Activated T-helper 1 cell treated with Interleukin-2 at 50 U/mL for 16 hours (primary cell): ENCODE data around the gene FUS.

Source experiments
- DNase-seq: peaks from one replicate; pipeline ENCODE4 v3.0.0-alpha.2; 2020; ENCODE audit warnings: low read depth

FUS gene

DNA sequence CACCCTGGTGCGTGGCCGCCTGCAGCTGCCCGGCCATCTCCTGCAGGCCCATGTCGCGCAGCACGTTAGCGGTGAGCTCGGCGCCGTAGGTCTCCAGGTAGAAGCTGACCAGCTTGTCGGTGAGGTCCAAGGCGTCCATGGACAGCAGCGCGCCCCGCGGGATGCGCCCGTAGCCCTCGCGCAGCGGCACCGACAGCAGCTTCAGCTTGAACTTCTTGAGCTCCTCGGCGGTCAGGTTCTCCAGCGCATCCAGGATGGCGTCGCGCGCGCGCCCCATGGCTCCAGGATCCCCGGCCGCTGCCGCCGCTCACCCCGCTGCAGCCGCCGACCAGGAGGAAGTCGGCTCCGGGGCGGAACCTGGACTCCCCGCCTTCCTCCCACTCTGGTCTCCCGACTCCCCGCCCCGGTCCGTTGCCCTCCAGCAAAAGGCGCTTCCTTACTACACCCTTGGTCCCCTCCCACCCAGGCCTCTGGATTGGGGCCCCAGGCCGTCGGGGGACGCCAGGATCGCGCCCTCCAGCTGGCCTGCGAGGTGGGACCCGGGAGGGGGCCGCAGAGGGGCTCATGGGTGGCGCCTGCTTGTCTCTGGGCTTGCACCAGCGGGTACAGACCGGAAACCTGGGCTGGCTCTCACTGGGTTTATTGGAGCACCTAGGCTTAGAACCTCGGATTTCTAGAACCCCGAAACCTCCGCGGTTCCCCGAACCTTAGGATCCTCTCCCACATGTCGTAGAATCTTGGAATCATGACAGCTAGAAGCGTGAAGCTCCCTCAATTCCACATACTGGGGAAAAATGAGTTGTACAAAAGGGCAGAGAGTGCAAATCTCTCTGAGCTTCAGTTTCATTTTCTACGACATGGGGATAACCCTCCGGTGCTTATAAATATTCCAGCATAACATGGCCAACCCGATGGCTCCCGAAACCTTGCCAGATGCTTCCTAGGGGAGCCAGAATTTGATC is 22.8 kb downstream of the FUS start, which contains the start of gene PYCARD:
TSS of gene PYCARD (minus strand) at position 347 of the 962 bp plus-strand sequence. CDS start at position 277, 70 bp downstream.
- no peak for DNase-seq

DNA sequence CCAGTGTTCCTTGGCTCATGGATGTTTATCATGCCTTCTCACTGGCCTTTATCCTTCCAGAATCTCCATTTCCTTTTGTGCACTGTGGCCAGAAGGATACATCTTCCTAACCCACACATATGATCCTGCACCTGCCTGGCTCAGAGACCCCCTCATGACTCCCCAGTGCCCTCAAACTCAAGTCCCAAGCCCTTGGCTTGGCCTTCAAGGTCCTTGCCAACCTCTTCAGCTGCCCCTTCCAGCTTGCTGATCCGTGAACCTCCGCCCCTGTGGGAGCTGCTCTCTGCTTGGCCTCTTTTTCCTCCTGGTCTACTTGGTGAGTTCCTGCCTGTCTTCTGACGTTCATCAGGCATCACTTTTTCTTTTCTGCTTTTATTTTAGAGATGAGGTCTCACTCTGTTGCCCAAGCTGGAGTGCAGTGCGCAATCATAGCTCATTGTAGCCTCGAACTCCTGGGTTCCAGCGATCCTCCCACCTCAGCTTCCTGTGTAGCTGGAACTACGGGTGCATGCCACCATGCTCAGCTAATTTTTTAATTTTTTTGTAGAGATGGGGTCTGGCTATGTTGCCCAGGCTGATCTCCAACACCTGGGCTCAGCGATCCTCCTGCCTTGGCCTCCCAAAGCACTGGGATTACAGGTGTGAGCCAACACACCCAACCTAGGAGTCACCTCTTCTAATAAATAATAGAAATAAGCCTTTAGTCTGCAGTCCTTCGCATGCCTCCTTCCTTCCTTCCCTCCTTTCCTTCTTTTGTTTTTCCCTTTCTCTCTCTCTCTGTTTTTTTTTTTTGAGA is 25.1 kb downstream of the FUS start:
- DNase-seq: no peak

DNA sequence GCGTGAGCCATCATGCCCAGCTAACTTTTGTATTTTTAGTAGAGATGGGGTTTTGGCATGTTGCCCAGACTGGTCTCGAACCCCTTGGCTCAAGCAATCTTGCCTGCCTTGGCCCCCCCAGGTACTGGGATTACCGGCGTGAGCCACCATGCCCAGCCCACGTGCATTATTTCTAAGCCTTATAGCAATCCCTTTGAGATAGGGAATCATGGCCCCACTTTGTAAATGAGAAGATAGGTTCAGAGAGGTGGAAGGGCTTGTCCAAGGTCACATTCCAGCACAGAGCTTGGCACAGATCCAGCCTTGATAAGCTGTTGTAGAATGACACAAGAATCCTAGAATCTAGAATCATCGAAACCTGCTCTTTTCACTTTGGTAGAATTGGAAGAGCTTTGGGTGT is 26.8 kb downstream of the FUS start:
- no peak for DNase-seq

DNA sequence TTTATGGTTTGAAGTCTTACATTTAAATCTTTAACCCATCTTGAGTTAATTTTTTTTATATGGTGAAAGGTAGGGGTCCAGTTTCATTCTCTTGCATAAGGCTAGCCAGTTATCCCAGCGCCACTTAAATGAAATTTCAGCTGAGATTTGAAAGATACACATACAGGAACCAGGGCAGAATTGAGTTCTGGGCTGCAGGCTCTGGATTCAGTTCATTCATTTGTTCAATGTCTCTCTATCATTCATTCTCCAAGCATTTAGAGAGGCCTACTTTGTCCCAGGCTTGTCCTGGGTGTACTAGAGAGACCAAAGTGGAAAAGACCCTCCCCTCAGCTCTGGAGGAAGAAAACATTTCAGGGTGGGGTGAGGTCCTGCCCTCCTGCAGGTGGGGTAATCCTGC is 33.4 kb downstream of the FUS start:
- no peak for DNase-seq

DNA sequence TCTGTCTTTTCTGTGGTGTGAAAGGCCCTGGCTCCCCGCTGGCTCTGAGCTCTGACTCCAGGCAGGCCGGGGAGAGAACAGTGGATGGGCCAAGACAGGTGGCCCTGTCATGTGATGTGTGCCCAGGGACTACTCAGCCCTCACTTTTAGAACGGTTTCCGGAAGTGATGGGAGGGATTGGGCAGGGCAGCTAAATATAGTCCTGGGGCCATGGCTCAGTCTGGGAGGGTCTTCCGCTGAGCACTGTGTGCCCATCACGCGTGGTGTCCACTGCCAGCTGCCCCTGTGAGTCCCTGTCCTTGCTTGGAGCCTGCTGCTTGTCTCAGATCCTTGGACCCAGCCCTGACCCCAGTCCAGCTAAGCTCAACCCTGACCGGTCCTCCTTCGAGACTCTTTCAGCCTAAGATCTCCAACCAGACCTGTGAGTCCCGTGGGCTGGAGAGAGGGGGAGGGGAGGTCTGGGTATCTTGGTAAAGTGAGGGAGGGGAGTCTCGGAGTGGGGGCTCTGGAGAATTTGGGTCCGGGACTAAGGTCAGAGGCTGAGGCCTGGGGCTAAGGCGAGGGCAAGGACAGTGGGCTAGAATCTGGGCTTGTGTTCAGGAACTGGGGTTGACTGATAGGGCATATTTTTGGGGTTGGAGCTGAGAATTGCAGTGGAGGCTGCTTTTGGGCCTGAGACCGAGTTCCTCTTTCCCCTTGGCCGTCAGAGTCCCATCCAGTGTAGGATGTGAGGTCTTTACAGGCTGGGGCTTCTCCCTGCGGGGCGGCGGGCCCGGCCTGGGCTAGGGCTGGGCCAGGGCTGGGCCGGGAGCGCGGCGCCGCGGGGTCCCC is 34.2 kb downstream of the FUS start, which contains the start of gene TRIM72:
TSS of gene TRIM72 (plus strand) at position 243 of the 831 bp plus-strand sequence. CDS start 620 bp downstream, outside the sequence.
- DNase-seq: no peak

DNA sequence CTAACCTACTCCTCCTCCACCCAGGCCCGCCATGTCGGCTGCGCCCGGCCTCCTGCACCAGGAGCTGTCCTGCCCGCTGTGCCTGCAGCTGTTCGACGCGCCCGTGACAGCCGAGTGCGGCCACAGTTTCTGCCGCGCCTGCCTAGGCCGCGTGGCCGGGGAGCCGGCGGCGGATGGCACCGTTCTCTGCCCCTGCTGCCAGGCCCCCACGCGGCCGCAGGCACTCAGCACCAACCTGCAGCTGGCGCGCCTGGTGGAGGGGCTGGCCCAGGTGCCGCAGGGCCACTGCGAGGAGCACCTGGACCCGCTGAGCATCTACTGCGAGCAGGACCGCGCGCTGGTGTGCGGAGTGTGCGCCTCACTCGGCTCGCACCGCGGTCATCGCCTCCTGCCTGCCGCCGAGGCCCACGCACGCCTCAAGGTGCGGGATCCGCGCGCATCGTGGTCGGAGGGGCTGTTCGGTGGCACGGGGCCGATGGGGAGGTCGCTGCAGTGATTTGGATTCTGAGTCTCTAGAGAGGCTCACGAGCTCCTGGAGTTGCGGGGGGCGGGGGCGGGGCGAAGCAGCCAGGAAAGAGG is 34.9 kb downstream of the FUS start:
- DNase-seq: no peak

DNA sequence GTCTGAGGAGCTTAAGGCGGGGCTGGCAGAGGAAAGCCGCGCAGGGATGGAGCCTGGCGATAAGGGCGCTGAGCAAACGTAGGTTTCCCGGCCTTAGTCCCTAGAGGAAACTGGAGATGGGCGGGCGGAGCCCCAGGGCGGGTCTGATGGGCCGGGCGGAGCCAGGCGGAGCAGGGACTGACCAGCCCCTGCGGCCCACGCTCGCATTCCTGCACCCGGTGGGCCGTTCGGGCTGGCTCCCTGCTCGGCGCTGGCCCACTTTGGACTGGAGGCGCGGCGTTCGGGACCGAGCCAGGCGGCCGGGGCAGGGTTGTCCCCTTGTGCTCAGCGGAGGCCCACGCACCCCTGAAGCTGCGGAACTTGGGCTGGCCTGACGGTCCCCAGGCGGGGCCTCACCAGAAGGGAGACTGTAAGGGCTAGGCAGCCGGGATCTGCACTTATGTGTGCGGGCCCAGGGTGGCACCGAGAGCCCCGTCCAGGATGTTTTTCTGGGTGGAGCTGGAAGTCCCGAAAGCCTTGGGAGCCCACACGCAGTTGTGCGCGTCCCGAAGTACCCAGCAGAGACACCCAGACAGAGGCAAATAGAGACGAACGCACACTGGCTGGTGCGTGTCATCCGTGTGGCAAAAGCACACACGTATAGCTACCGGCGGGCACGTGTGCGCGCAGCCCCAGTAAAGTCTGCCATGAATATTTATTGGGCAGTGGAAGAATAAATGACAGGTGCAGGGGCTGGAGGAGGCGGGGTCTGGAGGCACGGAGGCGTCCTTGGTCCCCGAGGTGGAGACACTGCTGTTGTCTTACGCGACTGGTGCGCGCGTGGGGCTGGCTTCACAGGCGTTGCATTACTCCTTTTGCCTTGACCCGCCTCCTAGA is 35.6 kb downstream of the FUS start:
- no peak for DNase-seq

DNA sequence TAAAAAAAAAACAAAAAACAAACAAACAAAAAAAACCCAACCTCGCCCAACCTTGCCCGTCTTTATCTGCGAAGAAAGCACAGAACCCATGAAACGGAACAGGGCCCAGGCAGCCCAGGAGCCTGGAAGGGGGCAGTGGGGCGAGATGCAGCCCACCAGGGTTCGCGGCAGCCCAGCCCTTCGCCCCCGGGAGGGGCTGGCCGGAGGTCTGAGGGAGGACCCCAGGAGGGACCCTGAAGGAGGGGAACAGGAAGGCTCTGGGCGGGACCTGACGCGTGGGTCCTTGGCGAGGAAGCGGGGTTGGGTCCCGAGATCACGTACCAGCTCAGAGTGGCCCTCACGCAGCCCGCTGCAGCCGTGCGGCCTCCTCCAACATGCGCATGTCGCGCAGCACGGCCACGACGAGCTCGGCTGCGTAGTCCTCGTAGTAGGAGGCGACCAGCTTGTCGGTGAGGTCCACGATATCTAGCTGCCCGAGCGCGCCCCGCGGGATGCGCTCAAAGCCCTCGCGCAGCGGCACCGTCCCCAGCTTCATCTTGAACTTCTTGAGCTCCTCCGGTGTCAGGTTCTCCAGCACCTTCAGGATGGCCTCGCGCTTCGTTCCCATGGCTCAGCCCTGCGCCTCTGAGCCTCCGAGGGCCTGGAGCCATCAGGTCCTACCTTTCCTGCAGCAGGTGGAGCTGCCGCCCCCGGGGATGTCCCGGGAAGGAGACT is 36.6 kb downstream of the FUS start, which contains the start of gene PYDC1:
TSS of gene PYDC1 (minus strand) at position 714 of the 714 bp plus-strand sequence. CDS start at position 607, 107 bp downstream.
- no peak for DNase-seq

DNA sequence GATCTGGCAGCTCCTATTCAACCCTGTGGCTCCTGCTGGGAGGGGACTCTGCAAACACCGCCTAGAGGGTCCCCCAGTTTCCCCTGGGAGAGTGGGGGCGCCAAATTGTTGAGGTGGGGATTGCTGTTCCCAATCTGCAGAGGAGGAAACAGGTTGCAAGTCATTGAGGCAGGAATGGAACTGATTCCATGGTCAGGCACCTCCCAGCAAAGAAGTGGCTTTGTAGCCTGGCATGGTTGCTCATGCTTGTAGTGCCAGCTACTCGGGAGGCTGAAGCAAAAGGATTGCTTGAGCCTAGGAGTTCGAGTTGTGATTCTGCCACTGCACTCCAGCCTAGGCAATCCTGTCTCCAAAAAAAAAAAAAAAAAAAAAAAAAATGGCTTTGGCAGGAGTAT is 37.2 kb downstream of the FUS start:
- DNase-seq: no peak

DNA sequence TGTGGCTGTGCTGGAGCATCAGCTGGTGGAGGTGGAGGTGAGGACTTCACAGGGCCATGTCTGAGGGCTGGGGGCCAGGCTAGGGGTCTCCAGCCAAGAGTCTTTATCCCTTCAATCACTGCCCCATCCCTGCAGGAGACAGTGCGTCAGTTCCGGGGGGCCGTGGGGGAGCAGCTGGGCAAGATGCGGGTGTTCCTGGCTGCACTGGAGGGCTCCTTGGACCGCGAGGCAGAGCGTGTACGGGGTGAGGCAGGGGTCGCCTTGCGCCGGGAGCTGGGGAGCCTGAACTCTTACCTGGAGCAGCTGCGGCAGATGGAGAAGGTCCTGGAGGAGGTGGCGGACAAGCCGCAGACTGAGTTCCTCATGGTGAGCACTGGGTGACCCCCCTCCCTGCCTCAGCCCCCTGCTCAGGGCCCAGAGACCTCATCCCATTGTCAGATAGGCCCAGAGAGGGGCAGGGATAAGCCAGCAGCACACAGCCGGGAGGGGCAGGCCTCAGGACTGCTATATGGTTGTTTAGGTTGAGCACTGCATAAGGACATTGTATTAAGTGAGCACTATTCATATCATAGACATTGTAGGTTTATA is 39.3 kb downstream of the FUS start:
- no peak for DNase-seq

DNA sequence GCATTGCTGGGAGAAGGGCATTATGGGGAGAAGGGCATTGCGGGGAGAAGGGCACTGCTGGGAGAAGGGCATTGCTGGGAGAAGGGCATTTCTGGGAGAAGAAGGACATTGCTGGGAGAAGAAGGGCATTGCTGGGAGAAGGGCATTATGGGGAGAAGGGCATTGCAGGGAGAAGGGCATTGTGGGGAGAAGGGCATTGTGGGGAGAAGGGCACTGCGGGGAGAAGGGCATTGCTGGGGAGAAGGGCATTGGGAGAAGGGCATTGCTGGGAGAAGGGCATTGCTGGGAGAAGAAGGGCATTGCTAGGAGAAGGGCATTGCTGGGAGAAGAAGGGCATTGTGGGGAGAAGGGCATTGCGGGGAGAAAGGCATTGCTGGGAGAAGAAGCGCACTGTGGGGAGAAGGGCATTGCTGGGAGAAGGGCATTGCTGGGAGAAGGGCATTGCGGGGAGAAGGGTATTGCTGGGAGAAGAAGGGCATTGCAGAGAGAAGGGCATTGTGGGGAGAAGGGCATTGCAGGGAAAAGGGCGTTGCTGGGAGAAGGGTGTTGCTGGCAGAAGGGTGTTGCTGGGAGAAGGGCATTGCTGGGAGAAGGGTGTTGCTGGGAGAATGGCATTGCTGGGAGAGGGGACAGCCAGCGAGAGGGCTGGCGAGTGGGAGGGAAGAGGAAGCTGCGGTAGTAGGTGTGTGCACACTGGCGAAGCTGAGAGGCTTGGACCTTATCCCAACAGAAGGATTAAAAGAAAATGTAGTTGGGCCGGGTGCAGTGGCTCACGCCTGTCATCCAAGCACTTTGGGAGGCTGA is 41.6 kb downstream of the FUS start:
- DNase-seq: no peak

DNA sequence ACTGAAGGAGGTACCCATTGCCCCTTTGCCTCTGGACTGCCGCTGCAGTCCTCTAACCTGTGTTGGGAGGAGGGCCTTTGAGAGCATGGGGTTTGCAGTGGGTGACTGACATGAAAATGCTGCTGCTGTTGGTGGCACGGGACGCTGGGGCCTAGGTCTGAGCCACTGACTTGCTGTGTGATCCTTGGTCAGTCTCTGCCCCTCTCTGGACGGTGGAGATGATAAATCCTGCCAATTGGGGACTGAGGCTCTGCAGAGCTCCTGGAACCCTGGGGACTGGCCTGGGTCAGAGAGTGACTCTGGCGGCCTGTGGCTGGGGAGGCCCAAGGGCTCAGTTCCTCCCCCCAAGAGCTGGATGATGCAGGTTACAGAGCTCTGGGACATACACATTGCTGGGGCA is 43.1 kb downstream of the FUS start:
- no peak for DNase-seq

DNA sequence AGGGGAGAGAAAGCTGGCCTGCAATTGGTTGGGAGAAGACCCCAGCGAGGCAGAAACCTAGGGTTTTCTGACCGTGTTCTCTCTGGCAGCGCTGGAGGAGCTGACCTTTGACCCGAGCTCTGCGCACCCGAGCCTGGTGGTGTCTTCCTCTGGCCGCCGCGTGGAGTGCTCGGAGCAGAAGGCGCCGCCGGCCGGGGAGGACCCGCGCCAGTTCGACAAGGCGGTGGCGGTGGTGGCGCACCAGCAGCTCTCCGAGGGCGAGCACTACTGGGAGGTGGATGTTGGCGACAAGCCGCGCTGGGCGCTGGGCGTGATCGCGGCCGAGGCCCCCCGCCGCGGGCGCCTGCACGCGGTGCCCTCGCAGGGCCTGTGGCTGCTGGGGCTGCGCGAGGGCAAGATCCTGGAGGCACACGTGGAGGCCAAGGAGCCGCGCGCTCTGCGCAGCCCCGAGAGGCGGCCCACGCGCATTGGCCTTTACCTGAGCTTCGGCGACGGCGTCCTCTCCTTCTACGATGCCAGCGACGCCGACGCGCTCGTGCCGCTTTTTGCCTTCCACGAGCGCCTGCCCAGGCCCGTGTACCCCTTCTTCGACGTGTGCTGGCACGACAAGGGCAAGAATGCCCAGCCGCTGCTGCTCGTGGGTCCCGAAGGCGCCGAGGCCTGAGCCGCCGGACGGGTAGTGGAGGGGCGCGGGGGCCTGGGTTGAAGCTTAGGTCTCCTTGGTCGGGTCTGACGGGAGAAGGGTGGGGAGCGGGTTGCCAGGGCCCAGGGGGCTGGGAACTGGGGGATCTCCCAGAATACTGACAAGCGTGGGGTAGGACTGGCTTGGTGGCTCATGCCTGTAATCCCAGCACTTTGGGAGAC is 44.4 kb downstream of the FUS start:
- no peak for DNase-seq

DNA sequence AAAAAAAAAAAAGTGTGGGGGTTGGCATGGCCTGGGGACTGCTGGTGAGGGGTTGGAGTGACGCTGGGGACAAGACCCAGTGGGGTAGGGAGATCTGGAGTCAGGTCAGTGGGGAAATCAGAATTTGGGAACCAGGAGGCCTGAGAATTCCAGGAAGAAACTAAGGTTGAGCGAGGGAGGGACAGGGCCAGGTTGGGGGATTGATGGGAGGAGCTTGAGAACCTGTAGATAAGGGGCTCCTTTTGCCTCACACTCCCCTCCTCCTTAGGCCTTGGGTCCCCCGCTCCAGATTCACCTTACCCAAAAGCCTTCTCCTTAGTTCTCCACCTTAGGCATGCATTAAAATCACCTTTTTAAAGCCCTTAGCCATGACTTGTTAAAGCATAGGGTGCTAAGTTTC is 45.3 kb downstream of the FUS start:
- DNase-seq: no peak

DNA sequence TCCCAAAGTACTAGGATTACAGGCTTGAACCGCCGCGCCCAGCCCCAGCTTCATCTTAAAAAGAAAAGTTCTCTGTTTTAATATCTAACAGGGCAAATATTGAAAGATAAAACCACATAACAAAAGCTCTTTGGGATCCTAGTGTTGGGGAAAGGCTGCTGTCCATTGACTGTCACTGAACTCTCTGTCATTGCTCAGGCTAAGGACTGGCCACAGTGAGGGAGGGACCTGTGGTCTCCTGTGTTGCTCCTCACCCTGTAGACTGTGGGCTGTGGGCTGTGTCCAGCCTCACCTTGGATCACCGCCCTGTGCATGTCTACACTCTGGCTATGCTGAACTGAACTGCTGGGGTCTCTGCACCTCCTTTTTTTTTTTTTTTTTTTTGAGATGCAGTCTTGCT is 48.3 kb downstream of the FUS start:
- DNase-seq: no peak

DNA sequence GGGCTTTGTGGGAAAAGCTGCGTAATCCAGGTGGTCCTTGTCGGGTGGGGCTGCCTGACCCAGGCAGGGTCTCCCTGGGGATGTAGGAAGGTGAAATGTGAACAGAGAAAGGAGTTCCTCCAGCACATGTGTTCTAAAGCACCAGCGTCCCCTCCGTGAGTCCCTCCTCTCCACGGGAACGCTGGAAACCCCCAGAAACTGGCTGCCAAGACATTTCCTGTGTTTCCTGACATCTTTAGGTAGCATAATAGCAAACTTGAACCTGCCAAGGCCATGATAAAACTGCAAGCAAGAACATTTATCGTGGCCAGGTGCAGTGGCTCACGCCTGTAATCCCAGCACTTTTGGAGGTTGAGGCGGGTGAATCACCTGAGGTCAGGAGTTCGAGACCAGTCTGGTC is 49.6 kb downstream of the FUS start:
- DNase-seq: no peak

DNA sequence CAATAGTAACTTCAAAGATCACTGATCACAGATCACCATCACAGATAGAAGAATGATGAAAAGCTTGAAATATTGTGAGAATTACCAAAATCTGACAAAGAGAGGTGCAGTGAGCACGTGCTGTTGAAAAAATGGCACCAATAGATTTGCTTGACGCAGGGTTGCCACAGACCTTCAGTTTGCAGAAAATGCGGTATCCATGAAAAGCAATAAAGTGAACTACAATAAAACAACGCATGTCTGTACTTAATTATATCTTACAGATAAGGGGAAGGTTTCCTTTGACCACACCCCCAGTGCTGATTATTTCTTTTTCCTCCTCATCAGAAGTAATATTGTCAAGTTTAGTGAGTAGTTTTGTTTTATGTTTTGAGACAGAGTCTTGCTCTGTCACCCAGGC is 58.1 kb downstream of the FUS start:
- DNase-seq: no peak
